HG02763 (cell line): Measurements from ENCODE around the gene DIP2C.
"Not testable (repeated sequence)": the region's sequence is repeated elsewhere in the genome, so short reads cannot be mapped to it uniquely, and the experiment has no call there.

Experiments
- ATAC-seq: cut with Tn5 transposase; IDR thresholded peaks from one replicate; pipeline ENCODE4 v1.9.1; 2021; ENCODE audit warnings: mild to moderate bottlenecking, moderate library complexity; ENCODE audit not compliant: unreplicated experiment

Gene DIP2C

DNA sequence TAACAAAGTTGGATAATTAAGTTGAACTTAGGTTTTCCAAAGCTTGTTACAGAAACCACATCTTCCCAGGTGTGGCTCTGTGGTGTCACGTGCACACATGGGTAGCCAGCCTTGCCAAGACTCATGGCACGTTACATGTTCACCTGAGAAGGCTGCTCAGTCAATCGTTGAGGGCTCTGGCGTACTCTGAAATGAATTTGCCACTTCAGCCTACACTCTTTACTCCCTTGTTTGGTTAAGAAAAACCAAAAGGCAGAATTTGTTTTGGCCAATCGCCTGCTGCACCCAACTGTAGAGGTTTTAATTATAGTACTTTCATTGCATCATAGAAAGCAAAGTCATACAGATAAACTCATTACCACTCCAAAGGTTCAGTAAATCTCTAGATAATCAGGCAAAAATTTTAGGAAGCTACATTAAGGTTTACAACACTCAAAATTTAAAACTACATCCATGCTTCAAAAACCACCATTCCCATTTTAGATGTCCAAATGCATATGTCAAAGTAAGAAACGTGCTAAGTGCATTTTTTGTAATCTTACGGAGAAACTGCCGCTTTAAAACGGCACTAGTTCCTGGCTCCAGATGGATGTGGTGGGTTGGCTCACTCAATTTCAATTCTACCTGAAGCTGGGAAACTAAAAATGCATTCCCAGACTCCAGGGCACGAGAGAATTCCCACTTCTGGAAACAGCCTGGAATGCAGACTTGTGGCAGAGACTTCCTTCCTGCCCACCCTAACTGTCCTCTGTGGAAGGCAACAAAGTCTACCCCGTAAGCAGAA, 88.4 kb downstream of the DIP2C start:
- no peak for ATAC-seq

DNA sequence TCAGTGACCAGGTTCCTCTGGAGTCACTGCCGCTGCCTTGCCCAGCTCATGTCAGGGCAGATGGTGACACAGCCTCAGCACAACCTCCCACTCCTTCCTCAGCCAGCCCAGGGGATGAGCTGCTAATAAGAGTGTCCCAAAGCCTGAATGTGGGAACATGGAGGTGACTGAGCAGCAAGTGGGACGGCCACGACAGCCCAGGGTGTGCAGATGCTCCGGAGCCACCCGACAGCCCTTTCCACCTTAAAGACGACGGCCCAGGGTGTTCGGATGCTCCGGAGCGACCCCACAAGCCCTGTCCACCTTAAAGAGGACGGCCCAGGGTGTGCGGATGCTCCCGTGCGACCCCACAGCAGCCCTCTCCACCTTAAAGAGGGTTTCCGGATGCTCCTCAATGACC, 89.2 kb downstream of the DIP2C start:
- ATAC-seq, result no peak

DNA sequence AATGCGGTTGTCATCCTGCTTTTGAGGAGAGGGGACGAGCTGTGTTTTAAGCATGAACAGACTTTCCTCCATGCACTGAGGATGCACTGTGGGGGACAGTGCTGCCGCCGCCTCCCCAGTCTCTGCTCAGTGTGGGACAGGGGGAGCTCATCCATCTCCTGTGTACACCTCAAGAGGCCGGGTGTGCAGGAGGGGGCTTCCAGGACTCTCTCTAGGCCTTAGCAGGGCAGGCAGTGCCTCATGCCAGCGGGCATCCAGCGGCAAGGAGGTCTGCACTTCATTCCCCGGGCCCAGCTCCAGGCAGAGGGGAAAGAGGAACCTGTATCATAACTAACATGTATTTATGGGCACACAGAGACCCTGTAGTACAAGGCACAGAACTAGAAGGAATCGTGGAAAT, 89.7 kb downstream of the DIP2C start:
- no peak for ATAC-seq

DNA sequence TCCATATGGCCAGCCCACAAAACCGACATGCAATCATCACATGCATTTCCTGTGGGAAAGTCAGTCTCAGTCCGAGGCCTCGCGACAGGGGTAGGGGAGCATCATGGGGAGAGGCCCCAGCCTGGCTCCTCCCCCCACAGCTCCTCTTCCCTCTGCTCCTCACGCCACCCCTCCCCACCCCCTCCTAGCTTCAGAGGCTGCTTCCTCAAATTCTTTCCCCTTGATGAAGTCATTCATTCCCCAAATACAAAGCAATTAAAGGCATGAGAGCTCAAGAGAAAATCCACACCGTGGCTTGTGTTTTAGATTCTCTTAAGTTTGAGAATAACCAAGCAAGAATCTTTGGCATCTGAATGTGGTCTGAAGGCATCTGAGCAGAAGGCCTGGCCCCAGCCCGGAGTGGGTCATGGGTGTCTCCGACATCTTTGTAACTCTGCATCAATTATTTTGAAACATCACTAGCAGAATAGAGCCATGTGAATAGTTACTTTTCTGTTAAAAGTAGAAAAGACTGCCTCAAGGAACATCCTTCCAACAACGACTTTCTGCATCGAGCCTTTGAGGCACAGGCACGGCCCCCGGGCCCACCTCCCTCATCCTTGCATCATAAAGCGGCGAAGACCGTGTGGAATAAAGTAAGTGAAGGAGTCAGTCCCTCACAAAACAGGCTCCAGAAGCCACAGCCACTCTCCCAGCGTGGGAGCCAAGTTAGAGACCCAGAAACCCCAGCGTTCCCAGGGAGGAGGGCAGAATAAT, 90.9 kb downstream of the DIP2C start:
- ATAC-seq, result no peak

DNA sequence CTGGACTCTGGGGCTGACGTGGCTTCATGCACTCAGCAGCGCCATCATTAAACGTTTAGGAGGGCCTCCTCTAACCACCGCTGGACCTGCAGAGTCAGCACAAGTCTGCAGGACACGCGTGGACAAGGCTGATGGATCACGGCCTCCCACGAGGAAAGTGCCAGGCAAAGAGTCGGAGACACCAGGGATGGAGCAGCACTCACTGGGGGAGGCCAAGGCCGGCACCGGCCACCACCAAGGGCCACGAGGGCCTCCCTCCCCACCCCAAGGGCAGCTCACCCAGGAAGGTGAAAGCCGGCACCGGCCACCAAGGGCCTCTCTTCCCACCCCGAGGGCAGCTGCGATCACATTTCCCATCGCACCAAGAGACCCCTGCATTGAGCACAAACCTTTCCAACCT, 91.5 kb downstream of the DIP2C start:
- no peak for ATAC-seq

DNA sequence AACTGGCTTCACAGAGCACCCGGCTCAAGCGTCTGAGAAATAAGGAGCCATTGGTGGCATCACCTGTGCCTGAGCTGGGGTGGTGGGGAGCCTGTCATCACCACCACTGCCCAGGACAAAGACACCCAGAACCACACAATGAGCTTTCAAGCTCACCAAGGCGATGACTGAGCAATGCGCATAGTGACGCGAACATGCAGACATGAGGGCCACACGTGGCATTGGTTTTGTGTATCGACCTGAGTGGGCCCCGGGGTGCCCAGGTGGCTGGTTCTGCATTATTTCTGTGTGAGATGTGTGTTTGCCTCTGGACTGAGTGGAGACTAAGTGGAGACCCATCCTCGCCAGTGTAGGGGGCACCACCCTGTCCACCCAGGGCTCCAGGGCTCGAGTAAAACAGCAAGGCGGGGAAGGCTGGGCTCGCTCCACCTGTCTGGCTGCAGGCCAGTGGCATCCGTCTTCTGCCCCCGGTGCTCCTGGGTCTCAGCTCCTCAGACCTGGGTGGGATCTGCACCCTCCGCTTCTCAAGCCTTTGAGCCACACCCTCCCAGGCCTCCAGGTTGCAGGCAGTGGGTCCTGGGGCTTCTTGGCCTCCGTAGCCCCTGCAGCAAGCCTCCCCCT, 92.6 kb downstream of the DIP2C start:
- no peak for ATAC-seq

DNA sequence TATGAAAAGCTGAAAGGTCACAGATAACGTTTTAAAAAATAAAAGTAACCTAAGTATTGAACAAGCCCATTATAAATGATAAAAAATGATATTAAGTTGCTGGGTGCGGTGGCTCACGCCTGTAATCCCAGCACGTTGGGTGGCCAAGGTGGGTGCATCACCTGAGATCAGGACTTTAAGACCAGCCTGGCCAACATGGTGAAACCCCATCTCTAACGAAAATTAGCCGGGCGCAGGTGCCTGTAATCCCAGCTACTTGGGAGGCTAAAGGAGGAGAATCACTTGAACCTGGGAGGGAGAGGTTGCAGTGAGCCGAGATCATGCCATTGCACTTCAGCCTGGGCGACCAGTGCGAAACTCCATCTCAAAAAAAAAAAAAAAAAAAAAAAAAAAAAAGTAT, 93.3 kb downstream of the DIP2C start:
- ATAC-seq, result not testable (repeated sequence)

DNA sequence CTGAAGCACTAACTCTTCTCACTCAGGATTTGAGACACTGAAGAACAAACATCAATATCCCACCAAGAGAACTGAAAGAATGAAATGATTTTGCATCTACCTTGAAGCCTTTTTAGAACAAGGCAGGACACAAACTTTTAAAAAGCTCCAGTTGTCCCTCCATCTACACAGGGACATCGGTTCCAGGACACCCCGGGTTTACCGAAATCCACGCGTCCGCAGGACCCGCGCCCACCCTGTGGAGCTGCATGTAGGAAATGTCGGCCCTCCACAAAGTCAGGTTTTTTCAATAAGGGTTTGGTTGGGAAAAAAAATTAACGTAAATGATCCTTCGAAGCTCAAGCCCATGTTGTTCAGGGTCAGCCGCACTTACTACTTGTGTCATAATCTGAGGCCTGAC, 94.0 kb downstream of the DIP2C start:
- ATAC-seq, result no peak

DNA sequence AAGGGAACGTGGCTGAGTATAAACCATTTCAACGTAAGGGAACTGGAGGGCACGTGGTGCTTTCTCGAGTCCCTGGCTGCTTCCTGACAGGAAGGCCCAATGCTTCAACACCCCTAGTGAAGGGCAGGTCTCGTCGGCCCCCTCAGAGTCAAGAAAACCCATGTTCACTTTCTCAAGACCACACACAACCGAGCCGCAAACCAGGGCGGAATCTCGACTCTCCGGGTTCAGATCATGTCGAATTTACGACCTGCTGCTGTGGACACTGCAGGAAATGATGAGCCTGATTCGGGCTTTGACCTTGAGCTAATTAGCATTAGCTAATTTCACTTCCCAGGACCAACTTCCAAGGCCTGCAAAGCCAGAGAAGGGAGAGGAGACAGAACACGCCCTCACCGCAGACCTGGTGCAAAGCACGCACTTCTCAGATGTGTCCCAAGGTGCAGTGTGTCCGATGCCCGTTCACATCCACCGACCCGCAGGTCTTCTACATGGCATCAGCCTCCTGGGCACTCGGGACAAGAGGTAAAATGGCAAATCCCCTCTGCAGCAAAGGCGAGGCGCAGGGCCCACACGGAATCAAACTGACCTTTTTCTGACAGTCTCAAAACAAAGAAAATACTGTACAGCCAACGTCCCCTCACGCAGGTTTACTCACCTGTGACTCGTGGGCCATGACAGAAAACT, 94.7 kb downstream of the DIP2C start:
- ATAC-seq, result no peak

DNA sequence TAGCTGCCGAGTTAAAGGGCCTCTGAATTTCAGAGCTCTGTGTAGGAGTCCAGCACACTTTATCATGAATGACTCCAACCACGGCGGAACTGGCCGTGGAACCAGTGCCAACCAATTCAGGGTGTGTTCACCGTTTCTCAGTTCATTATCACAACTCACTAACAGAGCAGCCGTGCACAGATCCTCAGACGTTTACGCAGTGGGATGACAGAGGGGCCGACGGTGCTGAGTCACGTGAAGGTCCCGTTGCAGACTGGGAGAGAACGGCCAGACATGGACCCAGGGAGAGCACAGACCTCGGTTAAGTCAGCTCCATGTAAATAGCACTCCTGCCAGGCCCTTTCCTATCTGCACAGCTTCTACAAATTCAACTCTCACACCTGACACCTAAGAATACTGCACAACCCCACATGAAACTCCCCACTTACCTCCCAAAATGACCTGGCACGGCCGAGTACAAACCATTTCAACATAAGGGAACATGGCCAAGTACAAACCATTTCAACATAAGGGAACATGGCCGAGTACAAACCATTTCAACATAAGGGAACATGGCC, 95.5 kb downstream of the DIP2C start:
- ATAC-seq, result no peak

DNA sequence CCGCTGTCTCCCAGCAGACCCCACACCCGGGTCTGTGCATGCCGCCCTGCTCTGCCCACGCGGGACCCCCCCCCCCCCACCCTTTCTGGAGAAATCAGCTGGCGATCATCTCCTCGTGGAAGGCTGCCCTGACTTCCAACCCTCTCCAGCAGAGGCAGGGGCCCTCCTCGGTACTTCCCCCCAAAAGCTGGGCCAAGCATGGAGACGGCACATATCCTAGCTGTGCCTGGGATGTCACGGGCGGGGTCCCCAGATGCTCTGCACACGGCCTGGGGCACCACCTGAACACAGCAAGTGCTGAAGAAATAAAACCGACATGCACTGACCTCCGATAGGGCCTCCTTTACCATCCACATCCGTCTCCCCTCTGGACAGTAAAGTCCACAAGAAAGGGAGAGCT, 96.0 kb downstream of the DIP2C start:
- ATAC-seq, result no peak

DNA sequence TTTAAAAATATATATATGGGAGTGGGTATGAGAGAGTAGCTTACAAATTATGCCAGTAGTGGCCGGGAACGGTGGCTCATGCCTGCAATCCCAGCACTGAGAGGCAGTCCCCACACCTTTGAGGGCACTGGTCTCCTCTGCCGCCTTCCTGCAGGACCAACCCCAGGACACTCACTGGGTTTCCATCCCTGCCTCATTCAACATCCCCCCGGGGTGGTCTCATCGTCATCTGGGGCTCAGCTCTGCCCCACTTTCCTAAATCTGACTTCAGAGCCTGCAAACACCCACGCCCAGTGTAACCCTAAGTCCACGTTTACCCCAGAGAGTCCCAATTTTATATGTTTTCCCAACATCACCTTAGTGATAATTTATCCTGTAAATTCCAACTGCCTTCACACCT, 96.5 kb downstream of the DIP2C start:
- ATAC-seq, result no peak

DNA sequence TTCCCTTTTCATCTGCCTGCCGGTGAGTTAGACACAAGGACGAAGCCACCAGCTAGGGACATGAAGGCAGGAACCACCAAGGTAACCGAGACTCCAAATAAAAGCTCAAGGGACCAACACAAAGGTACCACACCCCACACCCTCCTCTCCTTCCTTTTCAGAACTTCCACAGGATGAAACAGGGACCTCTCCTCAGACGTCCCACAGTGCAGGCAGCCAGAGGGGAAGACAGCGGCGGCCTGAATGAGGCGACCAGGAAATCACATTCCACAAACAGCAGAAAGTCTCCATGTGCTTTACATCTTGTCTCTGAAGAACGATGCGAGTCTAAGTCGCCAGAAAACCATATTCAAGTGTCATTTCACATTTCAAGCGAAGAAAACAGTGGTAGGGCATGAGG, 97.8 kb downstream of the DIP2C start:
- no peak for ATAC-seq

DNA sequence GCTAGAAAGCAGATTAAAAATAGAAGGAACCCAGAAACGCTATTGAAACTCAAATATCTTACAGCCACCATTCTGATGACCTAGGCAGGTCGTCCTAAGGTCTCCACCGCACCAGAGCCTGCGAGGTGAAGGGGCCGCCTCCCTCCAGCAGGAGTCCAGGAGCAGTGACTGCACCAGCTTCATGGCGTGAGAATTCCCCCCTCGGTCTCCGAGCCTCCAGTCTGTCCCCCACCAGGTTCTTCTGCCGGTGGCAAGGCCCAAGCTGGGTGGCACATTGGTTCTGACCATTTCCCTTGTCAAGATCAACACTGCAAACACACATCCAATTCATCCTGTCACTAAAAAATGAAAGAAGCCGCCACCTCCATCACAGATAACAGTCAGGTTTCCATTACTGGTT, 98.7 kb downstream of the DIP2C start:
- ATAC-seq, result no peak

DNA sequence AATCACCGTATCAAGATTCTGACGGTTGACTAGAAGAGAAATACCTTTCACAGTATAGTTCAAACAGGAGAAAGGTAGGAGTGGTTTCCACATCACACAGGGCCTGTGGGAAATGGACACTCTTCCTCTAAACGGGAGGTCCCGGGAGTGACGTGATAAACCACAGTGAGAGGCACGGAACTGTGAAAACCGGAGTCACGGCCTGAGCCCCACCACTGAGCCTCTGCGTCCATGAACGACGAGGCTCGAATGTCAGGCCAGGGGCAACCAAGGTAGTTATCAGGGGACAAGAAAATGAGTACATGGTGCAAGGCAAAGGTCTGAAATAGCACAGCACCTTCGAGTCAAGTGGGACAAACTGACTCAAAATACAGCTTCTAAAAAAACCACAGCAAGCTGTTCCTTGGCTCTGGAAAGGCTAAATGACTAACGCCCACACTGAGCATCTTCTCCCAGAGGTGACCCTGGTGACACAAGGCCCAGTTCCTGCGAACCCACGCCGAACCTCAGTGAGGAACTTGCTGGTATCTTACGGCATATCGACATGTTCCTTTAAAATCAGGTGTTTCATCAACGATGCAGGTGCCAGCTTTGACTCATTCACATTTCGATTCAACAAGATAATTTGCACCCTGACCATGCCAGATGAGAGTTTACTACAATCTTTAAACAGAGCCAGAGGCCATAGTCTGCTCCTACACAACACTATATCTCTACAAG, 99.3 kb downstream of the DIP2C start:
- no peak for ATAC-seq

DNA sequence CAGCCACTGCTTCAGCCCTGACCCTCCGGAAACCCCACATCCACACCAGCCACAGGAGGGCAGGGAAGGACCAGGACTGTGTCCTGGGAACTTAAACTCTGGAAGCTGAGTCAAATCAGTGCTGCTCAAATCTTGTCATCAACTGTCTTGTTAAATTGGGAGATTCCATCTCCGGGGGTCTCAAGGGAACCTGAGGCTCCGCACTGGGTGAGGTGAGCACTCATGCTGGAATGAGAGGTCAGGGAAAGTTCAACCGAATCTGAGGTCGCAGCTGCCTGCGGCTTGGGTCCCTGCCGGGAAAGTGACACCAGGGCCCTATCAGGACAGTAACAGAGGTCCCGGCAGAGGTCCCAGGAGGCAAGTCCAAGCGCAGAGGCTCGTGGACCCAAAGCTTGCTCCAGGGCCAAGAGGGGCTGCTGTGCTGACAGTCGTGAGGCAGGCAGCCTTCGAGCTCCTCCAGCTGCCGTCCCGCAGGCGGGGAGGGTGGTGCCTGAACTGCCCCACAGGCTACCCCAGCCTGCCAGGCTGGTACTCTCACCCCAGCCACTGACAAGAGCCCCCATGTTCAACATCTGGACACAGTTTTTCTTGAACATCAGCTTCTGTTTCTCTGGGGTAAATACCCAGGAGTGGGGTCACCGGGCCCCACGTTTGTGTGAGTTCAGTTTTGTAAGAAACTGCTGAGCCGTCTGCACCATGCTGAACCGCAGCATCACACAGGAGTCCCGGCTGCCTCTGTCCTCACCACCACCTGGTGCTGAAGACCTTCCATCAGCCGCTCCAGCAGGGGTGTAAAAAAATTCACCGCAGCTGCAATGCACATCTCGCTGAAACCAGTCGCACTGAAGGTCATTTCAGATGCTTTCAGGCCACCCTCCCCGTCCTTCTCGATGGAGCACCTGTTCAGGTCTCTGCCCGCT, 101.0 kb downstream of the DIP2C start:
- ATAC-seq, result no peak

DNA sequence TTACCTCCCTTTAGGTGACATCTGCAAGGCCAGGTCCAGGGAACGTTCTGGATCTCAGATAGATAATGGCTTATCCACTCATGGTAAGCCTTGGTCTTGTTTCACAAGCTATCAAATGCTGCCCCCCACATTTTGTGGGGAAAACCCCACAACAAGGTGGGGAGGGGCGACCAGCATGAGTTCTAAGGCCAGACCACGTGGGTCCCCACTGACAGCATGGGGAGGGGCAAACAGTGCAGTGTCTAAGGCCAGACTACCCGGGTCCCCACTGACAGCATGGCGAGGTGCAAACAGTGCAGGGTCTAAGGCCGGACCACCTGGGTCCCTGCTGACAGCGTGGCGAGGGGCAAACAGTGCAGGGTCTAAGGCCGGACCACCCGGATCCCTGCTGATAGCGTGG, 102.8 kb downstream of the DIP2C start:
- no peak for ATAC-seq

DNA sequence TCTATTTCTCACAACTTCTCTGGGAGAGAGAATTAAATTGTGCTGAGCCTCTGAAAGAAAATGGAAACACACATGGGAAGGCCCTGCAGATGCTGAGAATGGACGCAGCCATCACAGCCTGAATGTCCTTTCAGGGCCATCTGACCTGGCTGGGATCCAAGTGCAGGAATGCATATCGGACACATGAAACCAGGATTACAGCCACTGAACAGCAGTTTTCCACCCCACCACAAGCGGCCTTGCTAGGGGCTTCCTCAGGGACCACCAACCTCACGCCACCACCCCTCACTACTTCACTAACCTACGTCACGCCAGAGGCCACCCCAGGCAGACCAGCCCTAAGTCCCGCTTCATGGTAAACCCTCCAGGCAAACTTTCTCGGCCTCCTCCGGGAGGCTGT, 103.3 kb downstream of the DIP2C start:
- ATAC-seq, result no peak

DNA sequence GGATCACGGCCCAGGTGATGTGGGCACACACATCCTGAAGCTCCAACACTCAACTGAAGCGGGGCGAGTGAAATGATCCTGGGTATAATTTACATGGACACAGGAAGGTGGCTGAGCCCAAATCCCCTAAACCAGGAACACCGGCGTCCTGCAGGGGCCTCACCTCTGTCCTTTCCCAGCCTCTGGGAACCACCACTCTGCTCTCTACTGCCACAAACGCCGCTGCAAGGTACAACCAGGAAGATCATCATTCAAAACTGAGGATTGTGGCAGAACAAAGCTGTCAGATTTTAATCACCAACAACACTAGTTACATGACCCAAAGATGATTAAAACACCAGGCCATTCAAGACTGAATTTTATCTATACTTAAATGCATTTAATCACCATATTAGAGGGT, 104.0 kb downstream of the DIP2C start:
- ATAC-seq, result no peak
